ENCODE measurements around the gene FAM171A2. TPM values are rescaled to one million over a fixed set of nuclear protein-coding genes. Genes with fewer than 3 reads are reported as not detected.
"Not testable (repeated sequence)": the region's sequence is repeated elsewhere in the genome, so short reads cannot be mapped to it uniquely, and the experiment has no call there.

FAM171A2 gene
- total RNA-seq, 1 experiment from 2014 or later, result 1.2 TPM

GRCh38 chr17:44338702-44339101, 25.0 kb downstream of the FAM171A2 start:
- H4K20me1 ChIP-seq (ENCODE audit: insufficient read depth, low read depth, low read length), result no peaks in the 10 kb centered on the region
- H3K9ac ChIP-seq (ENCODE audit: low read length), result no peak overlapping the region
- no peak overlapping the region for H3K4me2 ChIP-seq (ENCODE audit: low read depth, low read length, poor library complexity, severe bottlenecking)
- no peaks in the 10 kb centered on the region for H3K27me3 ChIP-seq (ENCODE audit: low read length)
- no peak overlapping the region for H2AFZ ChIP-seq (ENCODE audit: low read length)
- no peak for DNase-seq
- no peaks in the 10 kb centered on the region for H3K9me2 ChIP-seq (replicated peaks; ENCODE audit: insufficient read depth, low read length)
- no peak overlapping the region for H3K4me3 ChIP-seq (ENCODE audit: low read length)
- H3K79me2 ChIP-seq (ENCODE audit: low read length), result no peaks in the 10 kb centered on the region
- peaks cover 16% of the 10 kb centered on the region for H3K4me1 ChIP-seq (ENCODE audit: low read length)
- no peak overlapping the region for H3K27ac ChIP-seq (ENCODE audit: low read length)
- no peaks in the 10 kb centered on the region for H3K9me3 ChIP-seq (ENCODE audit: low read length)
- no peaks in the 10 kb centered on the region for H3K36me3 ChIP-seq (ENCODE audit: insufficient read depth, low read length)

DNA sequence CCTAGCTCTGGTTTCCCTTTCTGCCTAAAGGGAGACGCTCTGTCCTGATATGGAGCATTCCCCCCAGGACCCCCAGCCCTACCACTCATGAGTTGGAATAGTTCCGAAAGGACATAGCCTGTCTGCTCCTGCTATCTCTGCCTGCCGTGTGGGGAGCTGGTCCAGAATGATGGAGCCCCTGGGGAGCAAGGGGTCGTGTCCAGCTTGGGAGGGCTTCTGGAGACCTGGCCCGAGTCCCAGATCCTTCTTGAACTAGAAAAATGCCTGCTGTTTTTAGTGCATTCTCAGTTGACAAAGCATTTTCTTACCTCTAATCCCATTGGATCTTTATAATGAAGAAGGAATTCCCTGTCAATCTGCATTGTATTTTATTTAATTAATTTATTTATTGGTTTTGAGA, 27.7 kb downstream of the FAM171A2 start:
- Histone ChIP-seq H2AFZ (ENCODE audit: low read length) (no peak overlapping the region), H4K20me1 (ENCODE audit: insufficient read depth, low read depth, low read length) (no peaks in the 10 kb centered on the region), H3K9ac (ENCODE audit: low read length) (no peak overlapping the region), H3K27me3 (ENCODE audit: low read length) (no peaks in the 10 kb centered on the region), H3K79me2 (ENCODE audit: low read length) (no peaks in the 10 kb centered on the region), H3K9me2 (replicated peaks; ENCODE audit: insufficient read depth, low read length) (no peaks in the 10 kb centered on the region), H3K4me1 (ENCODE audit: low read length) (peaks cover 22% of the 10 kb centered on the region), H3K4me3 (ENCODE audit: low read length) (no peak overlapping the region), H3K4me2 (ENCODE audit: low read depth, low read length, poor library complexity, severe bottlenecking) (no peak overlapping the region), H3K9me3 (ENCODE audit: low read length) (no peaks in the 10 kb centered on the region), H3K27ac (ENCODE audit: low read length) (no peak overlapping the region), H3K36me3 (ENCODE audit: insufficient read depth, low read length) (no peaks in the 10 kb centered on the region)
- DNase-seq, result no peak

DNA sequence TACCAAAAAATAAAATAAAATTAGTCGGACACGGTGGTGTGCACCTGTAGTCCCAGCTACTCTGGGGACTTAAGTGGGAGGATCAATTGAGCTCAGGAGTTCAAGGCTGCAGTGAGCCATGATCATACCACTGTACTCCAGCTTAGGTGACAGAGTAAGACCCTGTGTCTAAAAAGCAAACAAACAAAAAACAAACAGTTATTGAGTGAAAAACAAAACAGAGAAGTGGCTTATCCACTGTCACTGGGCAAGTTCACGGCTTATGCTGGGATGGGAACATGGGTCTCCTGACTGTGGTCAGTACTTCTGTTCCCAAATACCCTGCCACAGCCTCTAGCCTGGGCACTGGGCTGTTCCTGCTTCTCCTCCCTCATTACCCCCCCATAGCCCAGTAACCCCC, 28.1 kb downstream of the FAM171A2 start:
- no peaks in the 10 kb centered on the region for H3K9me3 ChIP-seq (ENCODE audit: low read length)
- H2AFZ ChIP-seq (ENCODE audit: low read length), result no peak overlapping the region
- H3K9ac ChIP-seq (ENCODE audit: low read length), result no peak overlapping the region
- no peaks in the 10 kb centered on the region for H3K36me3 ChIP-seq (ENCODE audit: insufficient read depth, low read length)
- no peak overlapping the region for H3K4me3 ChIP-seq (ENCODE audit: low read length)
- H3K9me2 ChIP-seq (replicated peaks; ENCODE audit: insufficient read depth, low read length), result no peaks in the 10 kb centered on the region
- no peak overlapping the region for H3K27ac ChIP-seq (ENCODE audit: low read length)
- no peaks in the 10 kb centered on the region for H3K27me3 ChIP-seq (ENCODE audit: low read length)
- no peaks in the 10 kb centered on the region for H3K79me2 ChIP-seq (ENCODE audit: low read length)
- H4K20me1 ChIP-seq (ENCODE audit: insufficient read depth, low read depth, low read length), result no peaks in the 10 kb centered on the region
- DNase-seq, result no peak
- peak overlapping the region; percentile 44 for H3K4me2 ChIP-seq (ENCODE audit: low read depth, low read length, poor library complexity, severe bottlenecking)
- H3K4me1 ChIP-seq (ENCODE audit: low read length), result peaks cover 25% of the 10 kb centered on the region

DNA sequence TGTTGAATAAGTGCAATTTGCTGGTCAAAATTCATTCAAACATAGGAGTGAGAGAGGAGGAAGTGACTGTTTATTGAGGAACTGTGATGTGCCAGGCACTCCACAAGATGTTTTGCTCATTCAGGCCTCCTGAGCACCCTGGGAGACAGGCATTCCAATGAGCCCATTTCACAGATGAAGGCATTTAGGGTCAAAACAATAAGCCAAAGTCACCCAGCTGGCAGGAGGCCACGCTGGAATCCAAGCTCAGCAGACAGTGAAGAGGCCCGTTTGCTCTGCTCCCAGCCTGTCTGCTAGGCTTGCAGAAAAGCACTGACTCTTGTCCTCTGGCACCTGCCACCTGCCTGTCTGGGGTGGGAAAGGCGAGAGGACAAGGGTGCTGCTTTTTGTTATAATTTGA, 28.9 kb downstream of the FAM171A2 start:
- no peak for DNase-seq
- peaks cover 25% of the 10 kb centered on the region for H3K4me1 ChIP-seq (ENCODE audit: low read length)
- H3K27ac ChIP-seq (ENCODE audit: low read length), result no peak overlapping the region
- no peaks in the 10 kb centered on the region for H3K9me2 ChIP-seq (replicated peaks; ENCODE audit: insufficient read depth, low read length)
- H3K36me3 ChIP-seq (ENCODE audit: insufficient read depth, low read length), result no peaks in the 10 kb centered on the region
- no peaks in the 10 kb centered on the region for H4K20me1 ChIP-seq (ENCODE audit: insufficient read depth, low read depth, low read length)
- no peaks in the 10 kb centered on the region for H3K27me3 ChIP-seq (ENCODE audit: low read length)
- no peak overlapping the region for H3K4me3 ChIP-seq (ENCODE audit: low read length)
- peak overlapping the region; percentile 60; the same call in 1 of the 2 replicates for H2AFZ ChIP-seq (ENCODE audit: low read length)
- H3K4me2 ChIP-seq (ENCODE audit: low read depth, low read length, poor library complexity, severe bottlenecking), result peak overlapping the region; percentile 44
- H3K9ac ChIP-seq (ENCODE audit: low read length), result no peak overlapping the region
- H3K79me2 ChIP-seq (ENCODE audit: low read length), result no peaks in the 10 kb centered on the region
- H3K9me3 ChIP-seq (ENCODE audit: low read length), result no peaks in the 10 kb centered on the region

DNA sequence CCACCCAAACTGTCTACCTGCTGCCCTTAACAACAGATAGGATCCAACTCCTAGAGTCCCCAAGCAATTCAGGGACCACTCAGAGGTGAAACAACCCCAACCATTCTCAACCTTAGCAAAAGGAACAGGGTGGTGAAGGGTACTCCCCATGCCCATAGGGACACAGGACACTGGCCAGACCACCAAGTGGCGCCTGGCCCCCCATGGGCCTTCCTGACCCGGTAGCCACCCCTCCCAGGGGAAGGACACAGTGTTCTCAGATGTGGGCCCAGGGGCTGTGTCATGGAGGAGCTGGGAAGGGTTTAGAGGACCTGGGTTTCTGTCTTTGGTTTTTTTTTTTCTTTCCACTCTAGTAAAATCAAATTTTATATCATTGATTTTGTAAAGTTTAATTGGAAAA, 29.3 kb downstream of the FAM171A2 start:
- H4K20me1 ChIP-seq (ENCODE audit: insufficient read depth, low read depth, low read length), result no peaks in the 10 kb centered on the region
- H3K27ac ChIP-seq (ENCODE audit: low read length), result no peak overlapping the region
- no peaks in the 10 kb centered on the region for H3K9me3 ChIP-seq (ENCODE audit: low read length)
- no peaks in the 10 kb centered on the region for H3K79me2 ChIP-seq (ENCODE audit: low read length)
- H3K4me1 ChIP-seq (ENCODE audit: low read length), result peaks cover 25% of the 10 kb centered on the region
- no peaks in the 10 kb centered on the region for H3K27me3 ChIP-seq (ENCODE audit: low read length)
- DNase-seq, result no peak
- H3K4me2 ChIP-seq (ENCODE audit: low read depth, low read length, poor library complexity, severe bottlenecking), result no peak overlapping the region
- H3K9ac ChIP-seq (ENCODE audit: low read length), result no peak overlapping the region
- H2AFZ ChIP-seq (ENCODE audit: low read length), result no peak overlapping the region
- no peaks in the 10 kb centered on the region for H3K9me2 ChIP-seq (replicated peaks; ENCODE audit: insufficient read depth, low read length)
- no peak overlapping the region for H3K4me3 ChIP-seq (ENCODE audit: low read length)
- H3K36me3 ChIP-seq (ENCODE audit: insufficient read depth, low read length), result no peaks in the 10 kb centered on the region

GRCh38 chr17:44333371-44333770, 30.3 kb downstream of the FAM171A2 start:
- Histone ChIP-seq H3K9ac (ENCODE audit: low read length) (no peak overlapping the region), H2AFZ (ENCODE audit: low read length) (no peak overlapping the region), H3K9me3 (ENCODE audit: low read length) (no peaks in the 10 kb centered on the region), H3K79me2 (ENCODE audit: low read length) (no peaks in the 10 kb centered on the region), H3K9me2 (replicated peaks; ENCODE audit: insufficient read depth, low read length) (no peaks in the 10 kb centered on the region), H3K27ac (ENCODE audit: low read length) (no peak overlapping the region), H3K4me1 (ENCODE audit: low read length) (peaks cover 26% of the 10 kb centered on the region), H3K4me3 (ENCODE audit: low read length) (no peak overlapping the region), H3K36me3 (ENCODE audit: insufficient read depth, low read length) (no peaks in the 10 kb centered on the region), H4K20me1 (ENCODE audit: insufficient read depth, low read depth, low read length) (no peaks in the 10 kb centered on the region), H3K27me3 (ENCODE audit: low read length) (no peaks in the 10 kb centered on the region), H3K4me2 (ENCODE audit: low read depth, low read length, poor library complexity, severe bottlenecking) (no peak overlapping the region)
- DNase-seq, result no peak

DNA sequence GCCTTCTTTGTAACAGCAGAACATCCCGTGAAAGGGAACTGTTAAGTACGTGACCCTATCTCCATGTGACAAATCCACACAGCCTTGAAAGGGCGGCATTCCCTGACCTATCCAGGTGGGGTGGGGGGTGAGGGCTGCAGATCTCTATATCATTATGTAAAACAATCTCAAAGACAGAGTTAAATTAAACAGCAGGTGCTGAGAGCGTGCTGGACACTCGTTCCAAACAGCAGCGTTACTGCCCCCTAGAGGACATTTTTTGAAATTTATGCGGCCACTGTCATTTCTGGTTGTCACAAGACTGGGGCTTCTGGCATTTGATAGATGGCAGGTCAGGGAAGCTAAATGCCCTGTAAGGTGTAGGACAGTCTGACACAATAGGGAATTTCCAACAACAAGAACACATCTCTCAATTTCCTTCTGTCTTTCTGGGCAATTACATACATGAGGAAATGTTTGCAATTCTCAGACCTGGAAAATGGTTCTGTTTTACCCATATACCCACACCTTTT, 32.3 kb downstream of the FAM171A2 start:
- Histone ChIP-seq H3K9me3 (ENCODE audit: low read length) (no peaks in the 10 kb centered on the region), H3K4me2 (ENCODE audit: low read depth, low read length, poor library complexity, severe bottlenecking) (no peak overlapping the region), H2AFZ (ENCODE audit: low read length) (no peak overlapping the region), H3K4me1 (ENCODE audit: low read length) (peaks cover 41% of the 10 kb centered on the region), H3K9me2 (replicated peaks; ENCODE audit: insufficient read depth, low read length) (no peaks in the 10 kb centered on the region), H3K4me3 (ENCODE audit: low read length) (no peak overlapping the region), H3K27ac (ENCODE audit: low read length) (no peak overlapping the region), H3K9ac (ENCODE audit: low read length) (no peak overlapping the region), H3K36me3 (ENCODE audit: insufficient read depth, low read length) (no peaks in the 10 kb centered on the region), H3K79me2 (ENCODE audit: low read length) (no peaks in the 10 kb centered on the region), H4K20me1 (ENCODE audit: insufficient read depth, low read depth, low read length) (no peaks in the 10 kb centered on the region), H3K27me3 (ENCODE audit: low read length) (no peaks in the 10 kb centered on the region)
- DNase-seq, result peak; percentile 93

DNA sequence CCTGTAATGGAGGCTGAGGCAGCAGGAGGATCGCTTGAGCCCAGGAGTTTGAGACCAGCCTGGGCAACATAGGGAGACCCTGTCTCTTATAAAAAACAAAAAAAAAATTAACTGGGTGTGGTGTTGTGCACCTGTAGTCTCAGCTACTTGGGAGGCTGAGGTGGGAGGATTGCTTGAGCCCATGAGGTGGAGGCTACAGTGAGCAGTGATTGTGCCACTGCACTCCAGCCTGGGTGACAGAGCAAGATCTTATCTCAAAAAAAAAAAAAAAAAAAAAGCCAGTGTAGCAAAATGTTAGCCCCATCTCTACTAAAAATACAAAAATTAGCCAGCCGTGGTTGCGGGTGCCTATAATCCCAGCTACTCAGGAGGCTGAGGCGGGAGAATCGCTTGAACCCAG, 33.4 kb downstream of the FAM171A2 start:
- peaks cover 42% of the 10 kb centered on the region for H3K4me1 ChIP-seq (ENCODE audit: low read length)
- H3K9me2 ChIP-seq (replicated peaks; ENCODE audit: insufficient read depth, low read length); H3K79me2 ChIP-seq (ENCODE audit: low read length); H3K4me2 ChIP-seq (ENCODE audit: low read depth, low read length, poor library complexity, severe bottlenecking); H3K27me3 ChIP-seq (ENCODE audit: low read length); H3K9ac ChIP-seq (ENCODE audit: low read length); H3K9me3 ChIP-seq (ENCODE audit: low read length); H3K4me3 ChIP-seq (ENCODE audit: low read length); H2AFZ ChIP-seq (ENCODE audit: low read length); DNase-seq; H3K27ac ChIP-seq (ENCODE audit: low read length); H3K36me3 ChIP-seq (ENCODE audit: insufficient read depth, low read length); H4K20me1 ChIP-seq (ENCODE audit: insufficient read depth, low read depth, low read length): not testable (repeated sequence)

DNA sequence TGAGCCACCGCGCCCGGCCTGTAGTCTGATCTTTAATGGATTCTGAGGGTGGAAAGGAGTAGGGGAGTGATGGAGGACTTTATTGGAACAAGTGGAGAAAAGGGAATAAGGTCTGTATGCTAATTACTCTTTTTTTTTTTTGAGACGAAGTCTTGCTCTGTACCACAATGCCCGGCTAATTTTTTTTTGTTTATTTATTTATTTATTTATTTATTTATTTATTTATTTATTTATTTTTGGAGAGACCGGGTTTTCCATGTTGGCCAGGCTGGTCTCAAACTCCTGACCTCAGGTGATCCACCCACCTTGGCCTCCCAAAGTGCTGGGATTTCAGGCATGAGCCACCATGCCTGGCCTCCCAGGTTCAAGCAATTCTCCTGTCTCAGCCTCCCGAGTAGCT, 34.1 kb downstream of the FAM171A2 start:
- not testable (repeated sequence) for H3K27ac ChIP-seq (ENCODE audit: low read length); H3K79me2 ChIP-seq (ENCODE audit: low read length); H3K9ac ChIP-seq (ENCODE audit: low read length); H3K27me3 ChIP-seq (ENCODE audit: low read length); H3K4me3 ChIP-seq (ENCODE audit: low read length); H3K36me3 ChIP-seq (ENCODE audit: insufficient read depth, low read length); H3K9me3 ChIP-seq (ENCODE audit: low read length); H4K20me1 ChIP-seq (ENCODE audit: insufficient read depth, low read depth, low read length); H2AFZ ChIP-seq (ENCODE audit: low read length); DNase-seq; H3K4me2 ChIP-seq (ENCODE audit: low read depth, low read length, poor library complexity, severe bottlenecking); H3K9me2 ChIP-seq (replicated peaks; ENCODE audit: insufficient read depth, low read length)
- peaks cover 39% of the 10 kb centered on the region for H3K4me1 ChIP-seq (ENCODE audit: low read length)

All from Karpas-422 (cell line).